ENCODE results near the gene TMEM119. TPM values are rescaled to one million over a fixed set of nuclear protein-coding genes. Genes with fewer than 3 reads are reported as not detected.
"Not testable (repeated sequence)": the region's sequence is repeated elsewhere in the genome, so short reads cannot be mapped to it uniquely, and the experiment has no call there.

Gene TMEM119
- total RNA-seq, 1 donor from 2014 or later: 2.0 TPM

- ATAC-seq: no peak
Measured at GRCh38 chr12:108582978-108583770, 14.7 kb downstream of the TMEM119 start.

GRCh38 chr12:108582509-108582908, 15.4 kb downstream of the TMEM119 start:
- no peak for ATAC-seq

- ATAC-seq: no peak
Measured at GRCh38 chr12:108581311-108582227, 16.3 kb downstream of the TMEM119 start.

GRCh38 chr12:108580531-108580930, 17.4 kb downstream of the TMEM119 start:
- ATAC-seq: no peak

GRCh38 chr12:108578813-108579212, 19.1 kb downstream of the TMEM119 start:
- ATAC-seq: no peak

- no peak for ATAC-seq
Measured at GRCh38 chr12:108578264-108578663, 19.6 kb downstream of the TMEM119 start.

- no peak for ATAC-seq
Measured at GRCh38 chr12:108577458-108577857, 20.4 kb downstream of the TMEM119 start.

- ATAC-seq: no peak
Measured at GRCh38 chr12:108576660-108577234, 21.1 kb downstream of the TMEM119 start.

GRCh38 chr12:108575199-108575912, 22.5 kb downstream of the TMEM119 start:
- no peak for ATAC-seq

- ATAC-seq: not testable (repeated sequence)
Measured at GRCh38 chr12:108574276-108574675, 23.6 kb downstream of the TMEM119 start.

GRCh38 chr12:108573317-108573716, 24.6 kb downstream of the TMEM119 start:
- no peak for ATAC-seq

GRCh38 chr12:108572166-108572790, 25.6 kb downstream of the TMEM119 start:
- peak; percentile 60 for ATAC-seq

GRCh38 chr12:108571609-108572165, 26.2 kb downstream of the TMEM119 start:
- ATAC-seq: no peak

GRCh38 chr12:108570743-108571608, 26.9 kb downstream of the TMEM119 start:
- no peak for ATAC-seq

GRCh38 chr12:108568338-108569154, 29.3 kb downstream of the TMEM119 start:
- no peak for ATAC-seq

GRCh38 chr12:108567406-108568337, 30.2 kb downstream of the TMEM119 start:
- ATAC-seq: no peak

- ATAC-seq: no peak
Measured at GRCh38 chr12:108566452-108566851, 31.4 kb downstream of the TMEM119 start.

- ATAC-seq: peak; percentile 19
Measured at GRCh38 chr12:108565976-108566375, 31.9 kb downstream of the TMEM119 start.

- ATAC-seq: no peak
Measured at GRCh38 chr12:108565146-108565545, 32.7 kb downstream of the TMEM119 start.
